ENCODE measurements around the gene MAGIX.

Gene MAGIX

DNA sequence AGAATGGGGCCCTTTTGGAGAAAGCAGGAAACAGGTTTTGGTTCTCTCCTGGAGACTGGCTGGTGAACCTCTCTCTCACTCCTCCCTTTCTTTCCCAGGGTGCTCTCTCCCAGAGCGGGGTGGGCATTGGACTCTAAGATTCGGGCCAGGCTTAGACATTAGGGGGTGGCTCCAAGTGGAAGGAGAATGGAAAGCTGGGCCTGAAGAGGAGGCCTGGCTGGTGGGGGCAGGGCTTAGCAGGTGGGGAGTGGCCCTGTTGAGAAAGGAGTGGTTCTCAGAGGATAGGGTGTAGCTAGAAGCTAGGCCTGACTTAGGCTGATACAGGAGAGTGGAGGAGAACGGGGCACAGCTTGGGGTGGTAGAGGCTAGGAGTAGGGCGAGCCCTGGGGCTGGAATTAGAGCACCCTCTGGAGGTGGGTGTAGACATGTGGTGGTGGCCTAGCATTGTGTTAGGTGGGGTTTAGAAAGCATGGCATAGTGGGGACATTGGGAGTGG is 14.8 kb downstream of the MAGIX start:
- no peak overlapping the region for H3K4me3 ChIP-seq (ENCODE audit: low read depth, low read length)
- H3K4me2 ChIP-seq (ENCODE audit: low read length), result no peak overlapping the region
- no peaks in the 10 kb centered on the region for H3K79me2 ChIP-seq
- no peak overlapping the region for H3K9ac ChIP-seq
- H2AFZ ChIP-seq, result no peak overlapping the region
- no peaks in the 10 kb centered on the region for H3K36me3 ChIP-seq (ENCODE audit: control insufficient read depth, insufficient read depth, low read length)
- no peaks in the 10 kb centered on the region for H3K4me1 ChIP-seq
- TF ChIP-seq, protein P1, sequence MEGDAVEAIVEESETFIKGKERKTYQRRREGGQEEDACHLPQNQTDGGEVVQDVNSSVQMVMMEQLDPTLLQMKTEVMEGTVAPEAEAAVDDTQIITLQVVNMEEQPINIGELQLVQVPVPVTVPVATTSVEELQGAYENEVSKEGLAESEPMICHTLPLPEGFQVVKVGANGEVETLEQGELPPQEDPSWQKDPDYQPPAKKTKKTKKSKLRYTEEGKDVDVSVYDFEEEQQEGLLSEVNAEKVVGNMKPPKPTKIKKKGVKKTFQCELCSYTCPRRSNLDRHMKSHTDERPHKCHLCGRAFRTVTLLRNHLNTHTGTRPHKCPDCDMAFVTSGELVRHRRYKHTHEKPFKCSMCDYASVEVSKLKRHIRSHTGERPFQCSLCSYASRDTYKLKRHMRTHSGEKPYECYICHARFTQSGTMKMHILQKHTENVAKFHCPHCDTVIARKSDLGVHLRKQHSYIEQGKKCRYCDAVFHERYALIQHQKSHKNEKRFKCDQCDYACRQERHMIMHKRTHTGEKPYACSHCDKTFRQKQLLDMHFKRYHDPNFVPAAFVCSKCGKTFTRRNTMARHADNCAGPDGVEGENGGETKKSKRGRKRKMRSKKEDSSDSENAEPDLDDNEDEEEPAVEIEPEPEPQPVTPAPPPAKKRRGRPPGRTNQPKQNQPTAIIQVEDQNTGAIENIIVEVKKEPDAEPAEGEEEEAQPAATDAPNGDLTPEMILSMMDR (IDR thresholded peaks at IDR 0.05), result no peak
- no peak overlapping the region for H3K27ac ChIP-seq
- H3K9me3 ChIP-seq (ENCODE audit: control insufficient read depth, low read length), result no peaks in the 10 kb centered on the region
- no peaks in the 10 kb centered on the region for H3K27me3 ChIP-seq (ENCODE audit: control insufficient read depth, insufficient read depth, low read length)

DNA sequence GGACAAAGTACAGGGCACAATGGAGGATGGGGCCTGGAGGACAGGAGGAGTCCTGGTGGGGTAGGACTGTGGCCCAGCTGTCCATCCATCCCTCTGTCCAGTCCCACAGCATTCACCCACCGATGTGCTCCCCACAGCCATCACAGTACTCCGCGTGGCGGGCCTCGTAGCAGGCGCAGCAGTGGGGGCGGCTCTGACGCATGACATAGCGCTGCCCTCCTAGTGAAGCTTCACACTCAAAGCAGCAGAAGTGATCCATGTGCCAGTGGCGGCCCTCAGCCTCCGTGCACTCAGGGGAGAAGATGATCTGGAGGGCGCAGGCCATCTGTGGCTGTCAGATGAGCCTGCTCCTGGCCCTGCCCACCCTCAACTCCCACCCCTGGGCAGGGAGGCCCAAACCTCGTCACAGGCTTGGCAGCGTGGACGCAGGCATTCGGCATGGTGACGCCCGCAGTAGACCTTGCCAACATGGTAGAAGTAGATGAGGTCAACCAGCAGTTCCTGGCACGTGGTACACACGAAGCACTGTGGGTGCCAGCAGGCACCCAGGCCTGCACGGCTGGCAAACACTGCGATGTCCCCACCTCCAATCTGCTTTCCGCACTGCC is 15.4 kb downstream of the MAGIX start:
- no peaks in the 10 kb centered on the region for H3K4me1 ChIP-seq
- H3K4me2 ChIP-seq (ENCODE audit: low read length), result no peak overlapping the region
- no peaks in the 10 kb centered on the region for H3K9me3 ChIP-seq (ENCODE audit: control insufficient read depth, low read length)
- H3K27ac ChIP-seq, result no peak overlapping the region
- no peak overlapping the region for H3K4me3 ChIP-seq (ENCODE audit: low read depth, low read length)
- TF ChIP-seq, protein P1 (IDR thresholded peaks at IDR 0.05), result no peak
- H3K36me3 ChIP-seq (ENCODE audit: control insufficient read depth, insufficient read depth, low read length), result no peaks in the 10 kb centered on the region
- no peak overlapping the region for H2AFZ ChIP-seq
- H3K79me2 ChIP-seq, result no peaks in the 10 kb centered on the region
- no peaks in the 10 kb centered on the region for H3K27me3 ChIP-seq (ENCODE audit: control insufficient read depth, insufficient read depth, low read length)
- H3K9ac ChIP-seq, result no peak overlapping the region

- Histone ChIP-seq H3K79me2 (no peaks in the 10 kb centered on the region), H3K4me2 (ENCODE audit: low read length) (no peak overlapping the region), H3K27me3 (ENCODE audit: control insufficient read depth, insufficient read depth, low read length) (no peaks in the 10 kb centered on the region), H3K36me3 (ENCODE audit: control insufficient read depth, insufficient read depth, low read length) (no peaks in the 10 kb centered on the region), H3K9me3 (ENCODE audit: control insufficient read depth, low read length) (no peaks in the 10 kb centered on the region), H2AFZ (no peak overlapping the region), H3K9ac (no peak overlapping the region), H3K27ac (no peak overlapping the region), H3K4me3 (ENCODE audit: low read depth, low read length) (no peak overlapping the region), H3K4me1 (no peaks in the 10 kb centered on the region)
- TF ChIP-seq, protein P1 (IDR thresholded peaks at IDR 0.05), result no peak
Measured at GRCh38 chrX:49178537-49178936, 16.0 kb downstream of the MAGIX start.

DNA sequence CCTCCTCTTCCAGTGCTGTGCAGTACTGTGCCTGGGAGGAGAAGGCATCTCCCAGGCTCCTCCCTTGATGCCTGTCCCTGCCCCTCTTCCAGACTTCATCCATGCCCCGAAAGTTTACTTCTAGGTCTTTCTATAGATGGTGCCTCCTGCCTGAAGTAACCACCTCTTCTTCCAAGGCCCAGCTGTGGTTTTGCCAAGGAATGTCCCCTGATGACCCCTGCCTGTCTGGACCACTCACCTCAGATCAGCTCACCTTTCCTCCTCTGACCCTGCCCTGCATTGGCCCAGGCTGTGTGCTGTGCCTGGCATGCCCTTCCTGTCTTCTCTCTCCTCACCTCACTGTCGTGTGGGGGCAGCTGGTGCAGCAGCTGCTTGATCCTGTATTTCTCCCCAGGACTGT is 16.8 kb downstream of the MAGIX start:
- H3K9ac ChIP-seq, result no peak overlapping the region
- no peaks in the 10 kb centered on the region for H3K79me2 ChIP-seq
- no peaks in the 10 kb centered on the region for H3K4me1 ChIP-seq
- no peaks in the 10 kb centered on the region for H3K27me3 ChIP-seq (ENCODE audit: control insufficient read depth, insufficient read depth, low read length)
- no peak overlapping the region for H3K4me3 ChIP-seq (ENCODE audit: low read depth, low read length)
- no peak overlapping the region for H2AFZ ChIP-seq
- TF ChIP-seq, protein P1 (IDR thresholded peaks at IDR 0.05), result no peak
- H3K36me3 ChIP-seq (ENCODE audit: control insufficient read depth, insufficient read depth, low read length), result no peaks in the 10 kb centered on the region
- H3K4me2 ChIP-seq (ENCODE audit: low read length), result no peak overlapping the region
- no peaks in the 10 kb centered on the region for H3K9me3 ChIP-seq (ENCODE audit: control insufficient read depth, low read length)
- H3K27ac ChIP-seq, result no peak overlapping the region

GRCh38 chrX:49183701-49184281 is 21.2 kb downstream of the MAGIX start:
- TF ChIP-seq, protein P1 (IDR thresholded peaks at IDR 0.05), result no peak
- Histone ChIP-seq H2AFZ (no peak overlapping the region), H3K4me2 (ENCODE audit: low read length) (no peak overlapping the region), H3K9ac (no peak overlapping the region), H3K4me1 (no peaks in the 10 kb centered on the region), H3K9me3 (ENCODE audit: control insufficient read depth, low read length) (no peaks in the 10 kb centered on the region), H3K27me3 (ENCODE audit: control insufficient read depth, insufficient read depth, low read length) (no peaks in the 10 kb centered on the region), H3K36me3 (ENCODE audit: control insufficient read depth, insufficient read depth, low read length) (no peaks in the 10 kb centered on the region), H3K79me2 (no peaks in the 10 kb centered on the region), H3K27ac (no peak overlapping the region), H3K4me3 (ENCODE audit: low read depth, low read length) (no peak overlapping the region)

Measured in parathyroid adenoma (tissue), 2 donors.